ENCODE data around the gene SSH2.

SSH2 gene

GRCh38 chr17:29671661-29672060 lies 258.4 kb downstream of the SSH2 start:
- DNase-seq (ENCODE audit: low read depth) = no peak
- Histone ChIP-seq H3K9me3 (ENCODE audit: control insufficient read depth, low read length) (no peaks in the 10 kb centered on the region), H3K4me3 (ENCODE audit: low read length) (no peak overlapping the region), H3K4me1 (ENCODE audit: control insufficient read depth, insufficient read depth, low read length) (peaks cover 35% of the 10 kb centered on the region), H3K36me3 (ENCODE audit: control insufficient read depth, insufficient read depth, low read length, severe bottlenecking) (peaks cover 41% of the 10 kb centered on the region), H3K27me3 (replicated peaks; ENCODE audit: control insufficient read depth, insufficient read depth, low read length) (no peaks in the 10 kb centered on the region), H3K9ac (ENCODE audit: low read length) (no peak overlapping the region)

GRCh38 chr17:29669266-29669665 lies 260.8 kb downstream of the SSH2 start:
- H3K9me3 ChIP-seq (ENCODE audit: control insufficient read depth, low read length) = no peaks in the 10 kb centered on the region
- no peak overlapping the region for H3K4me3 ChIP-seq (ENCODE audit: low read length)
- H3K4me1 ChIP-seq (ENCODE audit: control insufficient read depth, insufficient read depth, low read length) = peaks cover 28% of the 10 kb centered on the region
- H3K27me3 ChIP-seq (replicated peaks; ENCODE audit: control insufficient read depth, insufficient read depth, low read length) = no peaks in the 10 kb centered on the region
- DNase-seq (ENCODE audit: low read depth) = no peak
- no peak overlapping the region for H3K9ac ChIP-seq (ENCODE audit: low read length)
- H3K36me3 ChIP-seq (ENCODE audit: control insufficient read depth, insufficient read depth, low read length, severe bottlenecking) = peaks cover 60% of the 10 kb centered on the region

DNA sequence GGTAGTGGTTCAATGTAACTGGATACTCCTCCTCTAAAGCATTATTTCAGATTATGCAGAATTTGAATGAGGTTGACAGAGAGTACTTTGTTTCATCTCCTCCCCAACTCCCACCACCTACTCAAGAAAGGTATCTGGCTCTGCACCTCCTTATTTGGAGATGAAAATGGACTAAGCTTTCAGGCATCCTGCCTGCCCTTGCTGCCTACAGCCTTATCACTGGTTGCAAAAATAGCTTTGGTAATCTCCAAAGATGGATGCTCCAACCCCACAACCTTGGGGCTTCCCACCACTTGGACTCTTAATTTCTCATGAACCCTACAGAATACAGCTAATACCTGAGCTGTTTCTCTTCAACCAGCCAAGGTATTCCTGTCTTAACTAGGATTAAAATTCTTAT lies 262.1 kb downstream of the SSH2 start:
- no peaks in the 10 kb centered on the region for H3K27me3 ChIP-seq (replicated peaks; ENCODE audit: control insufficient read depth, insufficient read depth, low read length)
- H3K36me3 ChIP-seq (ENCODE audit: control insufficient read depth, insufficient read depth, low read length, severe bottlenecking) = peaks cover 58% of the 10 kb centered on the region
- H3K4me1 ChIP-seq (ENCODE audit: control insufficient read depth, insufficient read depth, low read length) = peaks cover 28% of the 10 kb centered on the region
- no peak for DNase-seq (ENCODE audit: low read depth)
- H3K4me3 ChIP-seq (ENCODE audit: low read length) = no peak overlapping the region
- no peaks in the 10 kb centered on the region for H3K9me3 ChIP-seq (ENCODE audit: control insufficient read depth, low read length)
- H3K9ac ChIP-seq (ENCODE audit: low read length) = no peak overlapping the region

- no peak overlapping the region for H3K4me3 ChIP-seq (ENCODE audit: low read length)
- H3K9ac ChIP-seq (ENCODE audit: low read length) = no peak overlapping the region
- peaks cover 53% of the 10 kb centered on the region for H3K36me3 ChIP-seq (ENCODE audit: control insufficient read depth, insufficient read depth, low read length, severe bottlenecking)
- H3K27me3 ChIP-seq (replicated peaks; ENCODE audit: control insufficient read depth, insufficient read depth, low read length) = no peaks in the 10 kb centered on the region
- no peak for DNase-seq (ENCODE audit: low read depth)
- H3K4me1 ChIP-seq (ENCODE audit: control insufficient read depth, insufficient read depth, low read length) = peaks cover 38% of the 10 kb centered on the region
- H3K9me3 ChIP-seq (ENCODE audit: control insufficient read depth, low read length) = no peaks in the 10 kb centered on the region
Observed at GRCh38 chr17:29665481-29665810, 264.6 kb downstream of the SSH2 start.

DNA sequence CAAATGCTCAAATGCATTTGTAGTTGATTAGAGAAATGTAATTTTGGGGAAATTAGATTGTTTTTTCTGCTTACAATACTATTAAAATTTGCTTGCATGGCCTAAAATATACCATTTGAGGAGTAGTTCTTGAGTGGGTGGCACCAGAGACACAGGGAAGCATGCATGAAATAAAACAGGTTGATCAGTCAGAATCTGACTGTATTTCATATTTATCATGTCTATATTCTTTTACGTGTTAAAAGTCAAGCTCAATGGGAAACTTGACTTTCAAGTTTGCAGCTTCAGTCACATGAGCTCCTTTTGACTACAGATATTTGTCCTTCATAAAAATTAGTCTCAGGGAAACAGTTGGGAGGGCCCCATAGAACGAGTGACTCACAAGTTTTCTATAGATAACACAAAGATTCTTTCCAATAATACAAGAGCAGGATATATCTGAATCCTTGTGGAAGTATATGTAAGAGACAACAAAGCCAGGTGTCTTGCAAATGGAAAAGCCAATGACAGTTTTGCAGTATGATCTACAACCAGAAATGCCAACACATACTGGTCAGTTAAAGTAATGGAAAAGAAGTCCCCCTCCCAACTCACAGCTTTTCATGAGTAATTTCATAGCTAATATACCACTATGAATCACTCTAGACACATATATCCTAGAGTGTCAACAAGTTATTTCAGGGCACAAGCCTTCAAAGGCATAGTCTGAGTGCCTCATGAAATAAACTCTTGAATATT lies 265.1 kb downstream of the SSH2 start:
- Histone ChIP-seq H3K36me3 (ENCODE audit: control insufficient read depth, insufficient read depth, low read length, severe bottlenecking) (peaks cover 50% of the 10 kb centered on the region), H3K4me3 (ENCODE audit: low read length) (no peak overlapping the region)
- no peak for DNase-seq (ENCODE audit: low read depth)

DNA sequence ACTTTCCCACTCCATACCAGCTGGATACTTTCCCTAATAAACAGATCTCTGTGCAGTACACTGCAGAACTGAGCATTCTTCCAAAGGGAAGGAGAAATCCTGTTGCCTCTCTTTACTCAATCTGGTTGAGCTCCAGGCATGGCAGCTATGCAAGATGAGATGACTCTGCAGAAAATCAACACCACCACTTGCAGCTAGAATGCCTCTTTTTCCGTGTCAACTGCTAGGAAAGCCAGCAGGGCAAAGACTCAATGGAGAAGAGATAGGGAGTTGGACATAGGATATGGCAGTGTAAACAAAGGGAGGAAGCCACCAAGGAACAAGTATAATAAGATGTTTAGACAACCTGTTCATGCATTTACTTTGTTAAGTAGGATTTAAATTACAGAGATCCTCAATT lies 266.9 kb downstream of the SSH2 start:
- Histone ChIP-seq H3K4me1 (ENCODE audit: control insufficient read depth, insufficient read depth, low read length) (peaks cover 33% of the 10 kb centered on the region), H3K27me3 (replicated peaks; ENCODE audit: control insufficient read depth, insufficient read depth, low read length) (no peaks in the 10 kb centered on the region), H3K4me3 (ENCODE audit: low read length) (peak overlapping the region; percentile 51), H3K9me3 (ENCODE audit: control insufficient read depth, low read length) (no peaks in the 10 kb centered on the region), H3K9ac (ENCODE audit: low read length) (peak overlapping the region; percentile 70), H3K36me3 (ENCODE audit: control insufficient read depth, insufficient read depth, low read length, severe bottlenecking) (peaks cover 41% of the 10 kb centered on the region)
- peak; percentile 78 for DNase-seq (ENCODE audit: low read depth)

More for the DNA sequence above, 265.1 kb downstream of the SSH2 start:
- no peaks in the 10 kb centered on the region for H3K9me3 ChIP-seq (ENCODE audit: control insufficient read depth, low read length)
- no peak overlapping the region for H3K9ac ChIP-seq (ENCODE audit: low read length)
- no peaks in the 10 kb centered on the region for H3K27me3 ChIP-seq (replicated peaks; ENCODE audit: control insufficient read depth, insufficient read depth, low read length)
- peaks cover 38% of the 10 kb centered on the region for H3K4me1 ChIP-seq (ENCODE audit: control insufficient read depth, insufficient read depth, low read length)

DNA sequence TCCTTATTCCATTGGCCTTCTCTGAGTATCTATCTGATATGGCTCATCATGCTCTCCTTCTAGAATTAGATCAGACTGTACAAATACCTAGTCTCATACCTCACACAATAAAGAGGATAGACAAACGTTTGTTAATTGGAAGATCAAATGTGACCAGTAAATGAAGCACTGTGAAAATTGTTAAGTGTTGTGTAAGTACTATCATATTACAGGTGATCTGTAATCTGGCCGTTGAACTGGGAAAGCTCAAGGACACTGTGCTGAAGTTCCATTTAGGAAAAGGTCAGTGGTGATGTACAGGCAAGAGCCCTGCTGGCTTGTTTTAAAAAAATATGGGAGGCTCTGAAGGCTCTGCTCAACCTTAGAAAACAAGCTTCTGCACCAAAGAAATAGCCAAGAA lies 268.8 kb downstream of the SSH2 start:
- H3K36me3 ChIP-seq (ENCODE audit: control insufficient read depth, insufficient read depth, low read length, severe bottlenecking) = peaks cover 21% of the 10 kb centered on the region
- no peak for DNase-seq (ENCODE audit: low read depth)
- no peak overlapping the region for H3K4me3 ChIP-seq (ENCODE audit: low read length)
- H3K9ac ChIP-seq (ENCODE audit: low read length) = no peak overlapping the region
- no peaks in the 10 kb centered on the region for H3K9me3 ChIP-seq (ENCODE audit: control insufficient read depth, low read length)
- H3K4me1 ChIP-seq (ENCODE audit: control insufficient read depth, insufficient read depth, low read length) = peaks cover 33% of the 10 kb centered on the region
- no peaks in the 10 kb centered on the region for H3K27me3 ChIP-seq (replicated peaks; ENCODE audit: control insufficient read depth, insufficient read depth, low read length)

DNA sequence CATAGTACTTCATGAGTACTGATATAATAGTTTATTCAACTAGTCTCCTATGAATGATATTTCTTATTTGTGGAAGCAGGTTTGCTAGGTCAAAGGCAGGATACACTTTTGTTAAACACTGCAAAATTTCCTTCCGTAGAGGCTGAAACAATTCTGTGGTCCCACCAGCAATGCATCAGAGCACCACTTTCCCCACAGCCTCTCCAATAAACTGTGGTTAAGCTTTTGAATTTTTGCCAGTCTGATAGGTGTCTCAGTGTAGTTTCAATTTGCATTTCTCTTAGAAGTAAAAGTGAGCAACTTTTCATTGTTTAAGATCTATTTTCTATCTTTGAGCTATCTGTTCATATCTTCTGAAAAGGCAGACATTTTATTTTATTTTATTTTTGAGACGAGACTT lies 270.9 kb downstream of the SSH2 start:
- no peak for DNase-seq (ENCODE audit: low read depth)
- Histone ChIP-seq H3K4me3 (ENCODE audit: low read length) (no peak overlapping the region), H3K9ac (ENCODE audit: low read length) (no peak overlapping the region), H3K4me1 (ENCODE audit: control insufficient read depth, insufficient read depth, low read length) (peaks cover 26% of the 10 kb centered on the region), H3K36me3 (ENCODE audit: control insufficient read depth, insufficient read depth, low read length, severe bottlenecking) (peaks cover 15% of the 10 kb centered on the region), H3K9me3 (ENCODE audit: control insufficient read depth, low read length) (no peaks in the 10 kb centered on the region), H3K27me3 (replicated peaks; ENCODE audit: control insufficient read depth, insufficient read depth, low read length) (no peaks in the 10 kb centered on the region)

DNA sequence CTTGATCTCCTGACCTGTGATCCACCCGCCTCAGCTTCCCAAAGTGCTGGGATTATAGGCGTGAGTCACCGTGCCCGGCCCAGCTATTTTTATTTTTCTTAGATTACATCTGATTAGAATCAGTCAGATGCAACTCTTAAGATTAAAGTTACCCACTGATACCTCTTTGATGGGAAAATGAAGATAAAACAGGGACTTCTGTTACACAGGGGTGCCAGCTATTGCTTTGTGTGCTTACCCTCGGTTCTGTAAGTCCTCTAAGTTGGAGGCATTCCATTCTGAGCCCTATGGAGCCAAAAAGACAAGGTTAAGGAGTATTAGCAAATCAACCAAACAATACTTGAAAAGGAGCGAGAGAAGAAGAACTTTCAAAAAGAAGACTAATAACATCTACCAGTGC lies 274.7 kb downstream of the SSH2 start:
- Histone ChIP-seq H3K4me3 (ENCODE audit: low read length) (no peak overlapping the region), H3K9me3 (ENCODE audit: control insufficient read depth, low read length) (no peaks in the 10 kb centered on the region), H3K4me1 (ENCODE audit: control insufficient read depth, insufficient read depth, low read length) (peaks cover 32% of the 10 kb centered on the region), H3K36me3 (ENCODE audit: control insufficient read depth, insufficient read depth, low read length, severe bottlenecking) (peaks cover 9% of the 10 kb centered on the region), H3K9ac (ENCODE audit: low read length) (no peak overlapping the region), H3K27me3 (replicated peaks; ENCODE audit: control insufficient read depth, insufficient read depth, low read length) (no peaks in the 10 kb centered on the region)
- no peak for DNase-seq (ENCODE audit: low read depth)

DNA sequence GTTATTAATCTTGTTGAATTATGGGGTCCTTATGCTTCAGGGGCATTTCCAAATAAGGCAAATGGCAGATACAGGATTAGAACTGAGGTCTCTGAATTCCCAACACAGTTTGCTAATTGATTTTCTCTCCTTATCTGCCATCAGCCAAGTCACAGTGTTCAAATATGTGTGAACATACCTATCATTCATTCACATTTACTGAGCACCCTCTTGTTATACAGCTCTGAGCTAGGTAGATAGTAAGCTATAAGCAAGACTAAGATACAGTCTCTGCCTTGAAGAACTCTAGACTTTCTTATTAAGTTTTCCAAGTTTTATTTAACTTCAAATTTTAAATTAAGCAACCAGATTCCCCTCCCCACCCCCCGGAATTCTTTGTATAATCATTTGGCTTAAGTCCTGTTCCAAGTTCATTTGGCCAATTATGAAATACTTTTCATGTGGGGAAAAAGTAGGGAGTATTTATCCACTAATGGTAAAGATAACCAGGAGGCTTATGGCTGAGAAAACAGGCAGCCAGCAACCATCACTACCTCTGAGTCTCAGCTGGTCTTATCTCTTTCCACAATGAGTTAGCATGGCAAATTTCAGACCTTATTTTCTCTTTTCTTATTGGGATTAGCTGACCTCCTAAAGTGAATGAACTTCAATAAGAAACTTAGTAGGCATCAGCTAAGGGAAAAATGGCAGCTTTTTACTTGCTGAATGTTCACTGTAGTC lies 275.9 kb downstream of the SSH2 start:
- DNase-seq (ENCODE audit: low read depth) = peak; percentile 28
- no peaks in the 10 kb centered on the region for H3K9me3 ChIP-seq (ENCODE audit: control insufficient read depth, low read length)
- no peaks in the 10 kb centered on the region for H3K27me3 ChIP-seq (replicated peaks; ENCODE audit: control insufficient read depth, insufficient read depth, low read length)
- peaks cover 38% of the 10 kb centered on the region for H3K4me1 ChIP-seq (ENCODE audit: control insufficient read depth, insufficient read depth, low read length)
- H3K36me3 ChIP-seq (ENCODE audit: control insufficient read depth, insufficient read depth, low read length, severe bottlenecking) = peaks cover 9% of the 10 kb centered on the region
- H3K4me3 ChIP-seq (ENCODE audit: low read length) = peak overlapping the region; percentile 49
- H3K9ac ChIP-seq (ENCODE audit: low read length) = no peak overlapping the region

GRCh38 chr17:29652976-29653375 lies 277.1 kb downstream of the SSH2 start:
- Histone ChIP-seq H3K9me3 (ENCODE audit: control insufficient read depth, low read length) (no peaks in the 10 kb centered on the region), H3K36me3 (ENCODE audit: control insufficient read depth, insufficient read depth, low read length, severe bottlenecking) (peaks cover 15% of the 10 kb centered on the region), H3K27me3 (replicated peaks; ENCODE audit: control insufficient read depth, insufficient read depth, low read length) (no peaks in the 10 kb centered on the region), H3K4me1 (ENCODE audit: control insufficient read depth, insufficient read depth, low read length) (peaks cover 38% of the 10 kb centered on the region), H3K9ac (ENCODE audit: low read length) (no peak overlapping the region), H3K4me3 (ENCODE audit: low read length) (no peak overlapping the region)
- no peak for DNase-seq (ENCODE audit: low read depth)
